ENCODE measurements around the gene AHCY.
"Not testable (repeated sequence)": the region's sequence is repeated elsewhere in the genome, so short reads cannot be mapped to it uniquely, and the experiment has no call there.

DNA sequence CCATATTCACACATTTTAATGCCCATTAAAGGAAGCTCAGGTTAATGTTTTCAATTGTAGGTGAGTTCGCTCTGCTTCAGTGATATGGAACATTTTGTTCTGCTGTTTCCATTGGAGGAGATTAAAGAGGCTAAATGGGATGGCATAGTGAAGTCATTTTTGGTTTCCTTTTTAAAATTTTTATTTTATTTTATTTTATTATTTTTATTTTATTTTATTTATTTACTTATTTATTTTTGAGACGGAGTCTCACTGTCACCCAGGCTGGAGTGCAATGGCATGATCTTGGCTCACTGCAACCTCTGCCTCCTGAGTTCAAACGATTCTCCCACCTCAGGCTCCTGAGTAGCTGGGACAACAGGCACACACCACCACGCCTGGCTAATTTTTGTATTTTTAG is 61.1 kb downstream of the AHCY start:
- TF ChIP-seq YY1 (IDR thresholded peaks at IDR 0.05; ENCODE audit: insufficient read depth, insufficient read length); SUZ12 (IDR thresholded peaks at IDR 0.05; ENCODE audit: extremely low read depth, insufficient read depth, insufficient read length): not testable (repeated sequence)

Measured in NT2/D1 (cell line).